Measurements from ENCODE around the gene KCNQ2.
"Not testable (repeated sequence)": the region's sequence is repeated elsewhere in the genome, so short reads cannot be mapped to it uniquely, and the experiment has no call there.

KCNQ2 gene

GRCh38 chr20:63385819-63386218 lies 86.6 kb downstream of the KCNQ2 start:
- DNase-seq (ENCODE audit: low read depth in 3 of 3), result no peak

GRCh38 chr20:63384336-63384735 lies 88.1 kb downstream of the KCNQ2 start:
- no peak for DNase-seq (ENCODE audit: low read depth in 3 of 3)

- no peak for DNase-seq (ENCODE audit: low read depth in 3 of 3)
Observed at GRCh38 chr20:63383556-63383955, 88.9 kb downstream of the KCNQ2 start.

- no peak for DNase-seq (ENCODE audit: low read depth in 3 of 3)
Observed at GRCh38 chr20:63382551-63383300, 89.7 kb downstream of the KCNQ2 start.

- DNase-seq (ENCODE audit: low read depth in 3 of 3), result peak in 2 of 3 experiments; percentile 7 to 24
Observed at GRCh38 chr20:63381781-63382431, 90.5 kb downstream of the KCNQ2 start.

- no peak for DNase-seq (ENCODE audit: low read depth in 3 of 3)
Observed at GRCh38 chr20:63380346-63380870, 92.0 kb downstream of the KCNQ2 start.

- not testable (repeated sequence) for DNase-seq (ENCODE audit: low read depth in 3 of 3)
Observed at GRCh38 chr20:63379872-63380271, 92.6 kb downstream of the KCNQ2 start.

- no peak for DNase-seq (ENCODE audit: low read depth in 3 of 3)
Observed at GRCh38 chr20:63379296-63379695, 93.2 kb downstream of the KCNQ2 start.

- no peak for DNase-seq (ENCODE audit: low read depth in 3 of 3)
Observed at GRCh38 chr20:63378626-63379025, 93.8 kb downstream of the KCNQ2 start.

- DNase-seq (ENCODE audit: low read depth in 3 of 3), result no peak
Observed at GRCh38 chr20:63377951-63378381, 94.5 kb downstream of the KCNQ2 start.

- no peak for DNase-seq (ENCODE audit: low read depth in 3 of 3)
Observed at GRCh38 chr20:63377256-63377941, 95.1 kb downstream of the KCNQ2 start.

- no peak for DNase-seq (ENCODE audit: low read depth in 3 of 3)
Observed at GRCh38 chr20:63376283-63377250, 95.9 kb downstream of the KCNQ2 start.

- no peak for DNase-seq (ENCODE audit: low read depth in 3 of 3)
Observed at GRCh38 chr20:63375438-63375837, 97.0 kb downstream of the KCNQ2 start.

GRCh38 chr20:63374504-63374903 lies 98.0 kb downstream of the KCNQ2 start:
- no peak for DNase-seq (ENCODE audit: low read depth in 3 of 3)

GRCh38 chr20:63373996-63374395 lies 98.5 kb downstream of the KCNQ2 start:
- DNase-seq (ENCODE audit: low read depth in 3 of 3), result no peak

- DNase-seq (ENCODE audit: low read depth in 3 of 3), result no peak
Observed at GRCh38 chr20:63372971-63373885, 99.2 kb downstream of the KCNQ2 start.

- no peak for DNase-seq (ENCODE audit: low read depth in 3 of 3)
Observed at GRCh38 chr20:63371291-63371865, 101.1 kb downstream of the KCNQ2 start.

GRCh38 chr20:63370618-63371187 lies 101.8 kb downstream of the KCNQ2 start:
- DNase-seq (ENCODE audit: low read depth in 3 of 3), result no peak
